Measurements from ENCODE around the gene SFRP5. TPM values are rescaled to one million over a fixed set of nuclear protein-coding genes. Genes with fewer than 3 reads are reported as not detected.

SFRP5 gene
- total and polyA plus RNA-seq, 2 donors (not counting 3 experiments of a cell fraction or from before 2014, with no cell fraction given) = not detected

DNA sequence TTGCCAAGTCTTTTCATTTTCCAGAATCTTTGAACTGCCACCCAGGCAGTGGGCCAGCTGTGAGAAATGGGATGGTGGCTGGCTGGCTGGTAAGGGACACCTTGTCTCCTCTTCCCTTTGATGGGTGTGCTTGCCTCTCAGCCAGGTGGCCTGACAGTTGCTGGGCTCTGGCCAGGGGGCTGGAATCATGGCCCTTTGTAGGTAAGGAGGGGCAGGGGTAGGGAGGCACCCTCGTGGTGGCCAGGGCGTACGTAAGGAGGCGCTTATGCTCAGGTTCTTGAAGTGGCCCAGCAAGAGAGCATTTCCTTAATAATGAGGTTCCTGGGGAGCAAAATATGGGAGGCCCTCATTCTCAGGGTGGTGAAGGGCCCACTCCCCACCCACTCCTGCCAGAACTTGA is 44.8 kb upstream of the SFRP5 start:
- Histone ChIP-seq H3K79me2 (ENCODE audit: control insufficient read depth, insufficient read depth, low read length) (no peaks in the 10 kb centered on the region), H3K9me1 (replicated peaks; ENCODE audit: control insufficient read depth, extremely low read depth, insufficient read depth, low read length) (no peaks in the 10 kb centered on the region), H3K36me3 (ENCODE audit: control insufficient read depth in 2 of 2, extremely low read depth in 1 of 2, insufficient read depth in 2 of 2, low read length in 2 of 2) (no peaks in the 10 kb centered on the region), H3K4me3 (replicated peaks in 1 of 3; ENCODE audit: insufficient read depth in 1 of 3, low read depth in 1 of 3, low read length in 3 of 3) (no peak overlapping the region), H3K4me1 (ENCODE audit: control insufficient read depth, extremely low read depth, insufficient read depth, low read length) (no peaks in the 10 kb centered on the region), H3K9me3 (replicated peaks; ENCODE audit: control insufficient read depth, insufficient read depth, low read length) (no peaks in the 10 kb centered on the region), H4K20me1 (replicated peaks; ENCODE audit: control insufficient read depth, extremely low read depth, insufficient read depth, low read length) (no peaks in the 10 kb centered on the region), H3K9ac (replicated peaks; ENCODE audit: extremely low read depth, insufficient read depth, low read length) (no peak overlapping the region), H3K27me3 (ENCODE audit: control insufficient read depth in 2 of 2, insufficient read depth in 2 of 2, low read length in 2 of 2) (no peaks in the 10 kb centered on the region), H2AFZ (ENCODE audit: low read depth, low read length) (no peak overlapping the region), H3K27ac (ENCODE audit: insufficient read depth, low read depth, low read length) (no peak overlapping the region), H3K4me2 (ENCODE audit: insufficient read depth, low read length) (no peak overlapping the region)
- FAIRE-seq = no peak
- BruUV-seq (replicated peaks) = no TSS peak
- intact Hi-C loops (cut with micrococcal nuclease) = no loop called here
- CTCF ChIA-PET = no interaction called here
- TF ChIP-seq MYC (IDR thresholded peaks at IDR 0.05; ENCODE audit: low read depth, low read length) = no peak
- no peak for TF ChIP-seq JUN (IDR thresholded peaks at IDR 0.05; ENCODE audit: borderline replicate concordance, insufficient read depth, insufficient read length, low read depth)
- DNase-seq (ENCODE audit: low read depth, low spot score) = no peak
- POLR2A ChIA-PET = no interaction called here
- dilution Hi-C loops (cut with MboI; ENCODE audit: extremely low pct_ligation_motif_present, low sequenced_read_pairs) = no loop called here

DNA sequence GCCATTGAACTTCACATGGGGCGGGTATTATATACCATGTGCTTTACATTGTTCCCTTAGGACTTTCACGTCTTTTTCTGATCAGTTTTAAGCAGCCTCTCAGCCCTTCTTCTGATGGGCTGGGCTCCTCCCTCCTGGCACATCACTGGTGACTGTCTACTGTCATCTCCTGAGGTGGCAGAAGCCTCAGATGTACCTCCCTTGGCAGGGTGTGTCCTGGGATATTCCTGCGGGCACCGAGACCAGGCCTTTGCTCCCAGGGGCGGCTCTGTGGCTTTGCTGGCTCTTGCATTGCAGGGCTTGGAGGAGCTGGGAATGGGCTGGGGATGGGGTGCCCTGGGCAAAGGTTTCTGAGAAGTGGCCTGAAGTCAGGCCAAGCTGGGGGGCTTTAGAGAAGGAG is 43.2 kb upstream of the SFRP5 start:
- ChIA-PET CTCF (no interaction called here), POLR2A (no interaction called here)
- dilution Hi-C loops (cut with MboI; ENCODE audit: extremely low pct_ligation_motif_present, low sequenced_read_pairs) = no loop called here
- Histone ChIP-seq H3K27me3 (ENCODE audit: control insufficient read depth in 2 of 2, insufficient read depth in 2 of 2, low read length in 2 of 2) (no peaks in the 10 kb centered on the region), H3K36me3 (ENCODE audit: control insufficient read depth in 2 of 2, extremely low read depth in 1 of 2, insufficient read depth in 2 of 2, low read length in 2 of 2) (no peaks in the 10 kb centered on the region), H3K4me1 (ENCODE audit: control insufficient read depth, extremely low read depth, insufficient read depth, low read length) (no peaks in the 10 kb centered on the region), H3K27ac (ENCODE audit: insufficient read depth, low read depth, low read length) (no peak overlapping the region), H3K9me1 (replicated peaks; ENCODE audit: control insufficient read depth, extremely low read depth, insufficient read depth, low read length) (no peaks in the 10 kb centered on the region), H3K79me2 (ENCODE audit: control insufficient read depth, insufficient read depth, low read length) (no peaks in the 10 kb centered on the region), H3K9ac (replicated peaks; ENCODE audit: extremely low read depth, insufficient read depth, low read length) (no peak overlapping the region), H2AFZ (ENCODE audit: low read depth, low read length) (no peak overlapping the region), H3K4me2 (ENCODE audit: insufficient read depth, low read length) (no peak overlapping the region), H3K9me3 (replicated peaks; ENCODE audit: control insufficient read depth, insufficient read depth, low read length) (no peaks in the 10 kb centered on the region), H4K20me1 (replicated peaks; ENCODE audit: control insufficient read depth, extremely low read depth, insufficient read depth, low read length) (no peaks in the 10 kb centered on the region), H3K4me3 (replicated peaks in 1 of 3; ENCODE audit: insufficient read depth in 1 of 3, low read depth in 1 of 3, low read length in 3 of 3) (no peak overlapping the region)
- intact Hi-C loops (cut with micrococcal nuclease) = no loop called here
- BruUV-seq (replicated peaks) = no TSS peak
- TF ChIP-seq, protein P1, sequence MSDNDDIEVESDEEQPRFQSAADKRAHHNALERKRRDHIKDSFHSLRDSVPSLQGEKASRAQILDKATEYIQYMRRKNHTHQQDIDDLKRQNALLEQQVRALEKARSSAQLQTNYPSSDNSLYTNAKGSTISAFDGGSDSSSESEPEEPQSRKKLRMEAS (IDR thresholded peaks at IDR 0.05; ENCODE audit: insufficient read depth, insufficient read length) = no peak
- TF ChIP-seq FOS (IDR thresholded peaks at IDR 0.05; ENCODE audit: borderline replicate concordance, insufficient read depth, low read length) (no peak), EZH2 (IDR thresholded peaks at IDR 0.05; ENCODE audit: borderline replicate concordance, low read depth, low read length, severe bottlenecking) (no peak), GATA2 (IDR thresholded peaks at IDR 0.05; ENCODE audit: insufficient read depth, insufficient read length, low read depth, low read length) (no peak), JUN (IDR thresholded peaks at IDR 0.05; ENCODE audit: borderline replicate concordance, insufficient read depth, insufficient read length, low read depth) (no peak), POLR2A (IDR thresholded peaks at IDR 0.05; ENCODE audit: low read depth, low read length) (no peak), MYC (IDR thresholded peaks at IDR 0.05; ENCODE audit: low read depth, low read length) (no peak), POLR2AphosphoS5 (IDR thresholded peaks at IDR 0.05; ENCODE audit: insufficient read depth, low read depth, low read length) (no peak)
- TF ChIP-seq, protein P2, sequence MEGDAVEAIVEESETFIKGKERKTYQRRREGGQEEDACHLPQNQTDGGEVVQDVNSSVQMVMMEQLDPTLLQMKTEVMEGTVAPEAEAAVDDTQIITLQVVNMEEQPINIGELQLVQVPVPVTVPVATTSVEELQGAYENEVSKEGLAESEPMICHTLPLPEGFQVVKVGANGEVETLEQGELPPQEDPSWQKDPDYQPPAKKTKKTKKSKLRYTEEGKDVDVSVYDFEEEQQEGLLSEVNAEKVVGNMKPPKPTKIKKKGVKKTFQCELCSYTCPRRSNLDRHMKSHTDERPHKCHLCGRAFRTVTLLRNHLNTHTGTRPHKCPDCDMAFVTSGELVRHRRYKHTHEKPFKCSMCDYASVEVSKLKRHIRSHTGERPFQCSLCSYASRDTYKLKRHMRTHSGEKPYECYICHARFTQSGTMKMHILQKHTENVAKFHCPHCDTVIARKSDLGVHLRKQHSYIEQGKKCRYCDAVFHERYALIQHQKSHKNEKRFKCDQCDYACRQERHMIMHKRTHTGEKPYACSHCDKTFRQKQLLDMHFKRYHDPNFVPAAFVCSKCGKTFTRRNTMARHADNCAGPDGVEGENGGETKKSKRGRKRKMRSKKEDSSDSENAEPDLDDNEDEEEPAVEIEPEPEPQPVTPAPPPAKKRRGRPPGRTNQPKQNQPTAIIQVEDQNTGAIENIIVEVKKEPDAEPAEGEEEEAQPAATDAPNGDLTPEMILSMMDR (IDR thresholded peaks at IDR 0.05; ENCODE audit: extremely low read depth in 1 of 2, insufficient read depth in 1 of 2, low read depth in 1 of 2, low read length in 2 of 2) = no peak
- FAIRE-seq (no peak), DNase-seq (ENCODE audit: low read depth, low spot score) (no peak)

All from endothelial cell of umbilical vein (primary cell).